GM18499 (cell line): ENCODE measurements around the gene CFAP54.

Source experiments
- ATAC-seq: cut with Tn5 transposase; IDR thresholded peaks from one replicate; pipeline ENCODE4 v1.9.1; 2021; ENCODE audit warnings: moderate number of reproducible peaks; ENCODE audit not compliant: insufficient read depth, unreplicated experiment

The CFAP54 gene

DNA sequence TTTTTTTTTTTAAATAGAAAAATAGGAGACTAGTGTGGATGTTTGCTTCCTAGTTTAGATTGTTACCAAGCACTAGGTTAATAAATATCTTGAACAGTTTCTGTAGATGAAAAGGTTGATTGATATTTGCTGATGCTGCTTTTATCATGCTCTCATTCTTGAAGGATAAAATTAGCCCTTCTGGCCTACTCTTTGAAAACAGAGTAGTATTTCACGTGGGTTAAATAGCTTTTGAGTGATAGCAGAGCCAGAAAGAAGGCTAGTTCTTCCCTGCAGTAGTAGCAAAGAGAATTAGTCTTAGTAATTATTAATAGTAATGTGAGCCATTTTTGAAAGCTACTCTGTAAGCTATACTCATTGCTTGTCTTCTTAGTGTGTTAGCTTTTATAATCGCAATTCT lies 422.9 kb downstream of the CFAP54 start:
- ATAC-seq = no peak

DNA sequence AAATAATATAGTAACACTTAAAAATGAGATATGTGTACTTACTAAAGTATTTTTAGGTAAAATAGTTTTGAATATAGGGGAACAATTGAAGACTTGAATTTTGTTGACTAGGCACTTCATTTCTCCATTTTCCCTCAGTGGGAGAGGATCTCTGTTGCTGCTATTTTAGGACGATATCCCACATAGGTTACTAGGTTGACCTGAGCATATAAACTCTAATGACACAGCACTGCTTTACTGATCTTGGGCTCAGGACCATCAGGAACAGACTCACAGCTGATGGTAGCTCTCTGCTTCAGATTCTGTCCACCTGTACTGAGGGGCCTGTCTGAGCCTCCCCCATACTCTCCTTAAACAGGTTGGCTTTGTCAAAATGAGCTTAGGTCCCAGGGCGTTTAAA lies 423.6 kb downstream of the CFAP54 start:
- ATAC-seq = no peak

DNA sequence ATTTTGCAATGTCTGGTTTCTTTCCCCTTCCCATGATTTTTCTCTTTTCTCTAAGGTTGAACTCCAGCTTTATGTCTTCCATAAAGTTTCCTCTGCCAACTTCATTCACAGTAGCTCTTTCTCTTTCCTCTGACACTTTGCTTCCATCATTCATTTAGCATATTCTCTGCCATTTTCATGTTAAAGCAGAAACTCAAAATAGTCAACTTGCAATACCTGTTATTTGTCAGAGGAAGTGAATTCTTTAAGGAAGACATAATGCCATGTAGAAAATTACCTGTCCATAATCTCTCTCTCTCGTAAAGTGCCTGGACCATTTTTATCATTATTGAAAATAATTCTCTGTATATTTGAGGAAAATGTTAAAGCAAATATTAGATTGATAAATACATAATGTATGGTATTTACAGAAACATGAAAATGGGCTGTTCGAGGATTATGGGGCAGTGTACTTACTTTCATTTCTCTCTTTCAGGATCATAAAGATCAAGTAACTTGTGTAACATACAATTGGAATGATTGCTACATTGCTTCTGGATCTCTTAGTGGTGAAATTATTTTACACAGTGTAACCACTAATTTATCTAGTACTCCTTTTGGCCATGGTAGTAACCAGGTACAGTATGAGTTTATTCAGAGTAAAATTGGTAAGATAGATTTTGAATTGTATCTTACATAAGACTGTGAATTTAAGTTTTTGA lies 430.3 kb downstream of the CFAP54 start:
- ATAC-seq = no peak
